Bronchial epithelial cell (primary cell): ENCODE data around the gene GALNT18. TPM values are rescaled to one million over a fixed set of nuclear protein-coding genes. Genes with fewer than 3 reads are reported as not detected.
A peak's percentile ranks its signal among the peaks of the same experiment; 100 is the strongest.

Experiments
- DNase-seq: peaks from one replicate; pipeline ENCODE4 v3.0.0-alpha.2; 2010; ENCODE audit warnings: low read depth
- FAIRE-seq: peaks from 2 replicates; lab custom pipeline; 2011; peaks lifted over from hg19 to GRCh38; lab: Jason Lieb, UNC
- H3K27me3 ChIP-seq: 2 replicates; pipeline ENCODE4 v1.5.1; 2011; ENCODE audit warnings: low read length; ENCODE audit not compliant: control insufficient read depth, insufficient read depth
- H3K36me3 ChIP-seq: 2 replicates; pipeline ENCODE4 v1.5.1; 2011; ENCODE audit warnings: low read length; ENCODE audit not compliant: control insufficient read depth, insufficient read depth
- H3K4me3 ChIP-seq: 2 replicates; pipeline ENCODE4 v1.5.1; 2011; ENCODE audit warnings: mild to moderate bottlenecking, low read depth, low read length, control low read depth
- total RNA-seq: library from RNA; depleted of rRNA; stranded (reverse); fragments of >200 nt; gene quantifications from 2 replicates; pipeline ENCODE4 v1.2.1, GENCODE V29; 2014
- TF ChIP-seq, protein P1 (sequence below): IDR thresholded peaks from 2 replicates; pipeline ENCODE4 v1.5.1; 2011; ENCODE audit warnings: mild to moderate bottlenecking, moderate library complexity, low read length, control low read depth, inconsistent platforms; ENCODE audit not compliant: insufficient read depth, severe bottlenecking

GALNT18 gene
- total RNA-seq, 1 donor from 2014 or later, result 26.1 TPM

DNA sequence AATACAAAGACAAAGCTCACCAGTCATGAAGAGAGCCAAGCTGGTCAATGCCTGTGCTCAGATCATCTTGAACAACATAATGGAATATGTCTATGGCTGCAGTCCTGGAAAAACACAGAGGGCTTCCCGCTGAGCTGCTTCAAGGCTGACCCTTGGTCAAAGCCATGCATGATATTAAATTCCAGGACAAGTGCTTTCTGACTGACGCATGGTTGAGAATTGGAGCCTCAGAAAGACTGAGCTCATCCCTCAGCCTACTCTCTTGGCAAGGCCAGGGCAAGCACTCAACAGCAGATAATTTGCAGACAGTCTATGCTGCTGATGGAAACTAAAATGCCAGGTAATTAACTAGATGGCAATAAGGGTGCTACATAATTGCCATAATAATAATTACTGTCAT, 89.2 kb downstream of the GALNT18 start:
- no peaks in the 10 kb centered on the region for H3K36me3 ChIP-seq
- FAIRE-seq (no peak), DNase-seq (no peak)
- no peaks in the 10 kb centered on the region for H3K27me3 ChIP-seq
- no peak overlapping the region for H3K4me3 ChIP-seq
- TF ChIP-seq, protein P1, sequence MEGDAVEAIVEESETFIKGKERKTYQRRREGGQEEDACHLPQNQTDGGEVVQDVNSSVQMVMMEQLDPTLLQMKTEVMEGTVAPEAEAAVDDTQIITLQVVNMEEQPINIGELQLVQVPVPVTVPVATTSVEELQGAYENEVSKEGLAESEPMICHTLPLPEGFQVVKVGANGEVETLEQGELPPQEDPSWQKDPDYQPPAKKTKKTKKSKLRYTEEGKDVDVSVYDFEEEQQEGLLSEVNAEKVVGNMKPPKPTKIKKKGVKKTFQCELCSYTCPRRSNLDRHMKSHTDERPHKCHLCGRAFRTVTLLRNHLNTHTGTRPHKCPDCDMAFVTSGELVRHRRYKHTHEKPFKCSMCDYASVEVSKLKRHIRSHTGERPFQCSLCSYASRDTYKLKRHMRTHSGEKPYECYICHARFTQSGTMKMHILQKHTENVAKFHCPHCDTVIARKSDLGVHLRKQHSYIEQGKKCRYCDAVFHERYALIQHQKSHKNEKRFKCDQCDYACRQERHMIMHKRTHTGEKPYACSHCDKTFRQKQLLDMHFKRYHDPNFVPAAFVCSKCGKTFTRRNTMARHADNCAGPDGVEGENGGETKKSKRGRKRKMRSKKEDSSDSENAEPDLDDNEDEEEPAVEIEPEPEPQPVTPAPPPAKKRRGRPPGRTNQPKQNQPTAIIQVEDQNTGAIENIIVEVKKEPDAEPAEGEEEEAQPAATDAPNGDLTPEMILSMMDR, result no peak

DNA sequence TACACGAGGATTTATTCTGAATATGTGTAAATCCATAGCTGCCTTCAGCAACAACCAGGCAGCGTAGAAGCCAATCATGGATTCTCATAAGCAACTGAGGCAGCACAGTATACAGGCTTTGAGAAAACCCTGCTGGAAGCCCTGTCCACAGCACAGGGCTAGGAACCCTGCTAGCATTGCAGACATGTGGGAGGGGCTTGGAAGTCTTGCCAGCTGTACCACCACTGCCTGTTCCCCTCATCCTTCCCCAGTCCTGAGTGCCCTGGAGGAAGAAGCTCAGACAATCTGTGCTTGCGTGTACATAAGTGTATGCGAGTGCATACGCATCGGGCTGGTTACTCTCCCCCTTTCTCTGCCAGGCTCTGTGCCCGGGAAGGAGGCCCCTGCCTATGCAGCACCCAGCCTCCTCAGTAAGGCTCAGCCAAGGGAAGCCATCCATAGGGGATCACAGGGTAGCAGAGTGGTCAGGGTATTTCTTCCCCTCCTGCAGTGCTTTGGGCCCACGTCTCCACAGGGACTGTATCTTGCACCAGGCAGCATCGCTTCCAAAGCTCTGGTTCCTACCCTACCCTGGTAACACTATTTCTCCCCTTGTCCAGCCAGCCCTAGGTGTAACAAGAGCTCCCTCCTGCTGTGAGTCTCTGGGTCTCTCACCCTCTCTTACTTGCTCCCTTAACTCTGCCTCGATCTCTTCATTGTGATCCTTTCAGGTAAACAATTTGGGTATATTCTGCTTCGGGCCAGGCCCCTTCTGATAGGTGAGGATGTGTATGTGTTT, 90.5 kb downstream of the GALNT18 start:
- Histone ChIP-seq H3K27me3 (no peaks in the 10 kb centered on the region), H3K4me3 (no peak overlapping the region), H3K36me3 (no peaks in the 10 kb centered on the region)
- FAIRE-seq (no peak), DNase-seq (no peak)
- TF ChIP-seq, protein P1, result no peak

DNA sequence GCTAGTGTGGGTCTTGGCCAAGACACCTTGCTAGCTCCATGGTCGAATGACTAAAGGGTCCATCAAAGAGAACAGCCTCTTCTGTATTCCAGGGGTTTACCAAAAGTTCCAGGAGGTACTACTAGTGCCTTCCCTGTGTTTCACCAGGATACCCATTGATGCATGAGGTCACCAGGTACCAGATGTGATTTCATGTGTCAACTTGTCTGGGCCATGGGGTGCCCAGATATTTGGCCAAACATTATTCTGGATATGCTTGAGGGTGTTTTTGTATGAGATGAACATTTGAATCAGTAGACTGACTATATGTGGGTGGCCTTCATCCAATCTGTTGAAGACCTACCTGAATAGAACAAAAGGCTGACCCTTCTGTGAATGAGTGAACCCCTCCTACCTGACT, 92.8 kb downstream of the GALNT18 start:
- Histone ChIP-seq H3K27me3 (no peaks in the 10 kb centered on the region), H3K36me3 (no peaks in the 10 kb centered on the region), H3K4me3 (no peak overlapping the region)
- TF ChIP-seq, protein P1, result no peak
- peak; percentile 66 for DNase-seq
- no peak for FAIRE-seq

DNA sequence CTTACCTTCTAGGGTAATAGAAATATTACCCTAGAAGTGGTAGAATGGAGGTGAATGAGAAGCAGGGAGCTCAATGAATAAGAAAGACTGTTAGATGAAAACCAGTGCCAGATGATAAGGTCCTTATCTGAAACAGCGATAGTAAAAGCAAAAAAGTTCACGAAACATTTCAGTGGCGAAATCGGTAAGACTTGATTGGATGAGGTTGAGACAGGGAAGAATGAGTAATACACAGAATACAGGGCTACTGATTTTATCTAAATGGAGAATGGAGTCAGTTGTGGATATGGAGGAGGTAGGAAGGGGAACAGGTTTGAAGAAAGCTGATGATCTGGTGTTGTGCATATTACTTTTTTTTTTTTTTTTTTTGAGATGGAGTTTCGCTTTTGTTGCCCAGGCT, 96.5 kb downstream of the GALNT18 start:
- TF ChIP-seq, protein P1, result no peak
- no peaks in the 10 kb centered on the region for H3K36me3 ChIP-seq
- DNase-seq (no peak), FAIRE-seq (no peak)
- no peaks in the 10 kb centered on the region for H3K27me3 ChIP-seq
- no peak overlapping the region for H3K4me3 ChIP-seq

DNA sequence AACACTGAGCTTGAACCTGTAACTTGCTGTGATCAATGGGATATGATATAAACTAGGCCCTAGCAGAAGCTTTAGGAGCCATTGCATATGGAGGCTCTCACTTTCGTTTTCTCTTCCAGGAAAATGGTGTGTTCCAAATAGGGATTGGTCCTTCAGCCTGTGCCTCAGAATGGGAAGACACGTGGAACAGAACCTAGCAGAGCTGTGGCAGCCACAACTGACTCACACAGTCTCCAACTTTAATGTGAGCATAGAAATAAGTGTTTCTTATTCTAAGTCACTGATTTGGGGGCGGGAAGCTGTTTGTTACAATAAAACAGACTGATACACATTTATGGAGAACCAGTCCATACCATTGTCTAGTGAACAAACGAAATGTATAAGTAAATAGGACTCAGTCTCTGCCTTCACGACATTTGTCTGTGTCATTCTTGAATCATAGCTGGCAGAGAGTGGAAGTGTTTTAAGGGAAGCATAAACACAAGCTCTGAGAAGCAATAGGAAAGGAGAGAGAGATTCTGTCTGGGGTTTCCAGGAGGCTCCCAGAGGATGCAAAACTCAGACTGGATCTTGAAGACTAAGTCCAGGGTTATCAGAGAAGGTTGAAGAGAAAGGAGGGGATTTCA, 97.3 kb downstream of the GALNT18 start:
- Histone ChIP-seq H3K27me3 (no peaks in the 10 kb centered on the region), H3K36me3 (no peaks in the 10 kb centered on the region), H3K4me3 (no peak overlapping the region)
- peak; percentile 64 for DNase-seq
- TF ChIP-seq, protein P1, result no peak
- FAIRE-seq, result no peak
